T-cell (primary cell): ENCODE measurements around the gene CFAP299. TPM values are rescaled to one million over a fixed set of nuclear protein-coding genes. Genes with fewer than 3 reads are reported as not detected.

Source experiments
- ATAC-seq, 4 experiments: fragments of 200-7000 bp in 3 of 4; fragments of 150-1000 bp in 1 of 4; cut with Tn5 transposase; replicated peaks in 1 of 4; 1 replicate in 3 of 4; 2 replicates in 1 of 4; pipeline ENCODE4 v1.10.0; 2021; ENCODE audit warnings: moderate library complexity in 3 of 4, mild to moderate bottlenecking in 2 of 4, moderate number of reproducible peaks in 1 of 4
- CTCF ChIA-PET, 2 donors: fragments of 300-600 bp; sonication (Branson Sonifier 250); formaldehyde crosslinking; loops; one replicate each; lab custom pipeline; 2022; ENCODE audit warnings: antibody characterized with exemption in 2 of 2; lab: Charles Lee
- POLR2A ChIA-PET, 2 donors: fragments of 300-600 bp; sonication (Branson Sonifier 250); formaldehyde crosslinking; loops; one replicate each; lab custom pipeline; 2022; ENCODE audit warnings: antibody characterized with exemption in 2 of 2; lab: Charles Lee
- DNase-seq, 35 experiments: peaks; one replicate each; pipeline versions ENCODE4 v3.0.0 to v3.0.0-alpha.2; 2013 to 2023
- H3K27ac ChIP-seq: one replicate; pipeline ENCODE4 v1.5.1; 2013; ENCODE audit warnings: low read length
- H3K27me3 ChIP-seq, 2 experiments: replicated peaks in 1 of 2; 1 replicate in 1 of 2; 2 replicates in 1 of 2; pipeline versions ENCODE4 v1.6.1 to v1.7.0; 2013; ENCODE audit warnings: low read length in 1 of 2, mixed read lengths in 1 of 2; ENCODE audit not compliant: control insufficient read depth in 2 of 2, insufficient read depth in 2 of 2; ENCODE audit errors: extremely low read depth in 1 of 2
- H3K36me3 ChIP-seq, 2 donors: 1 replicate in 1 of 2; 2 replicates in 1 of 2; pipeline versions ENCODE4 v1.6.1 to v1.7.0; 2013; ENCODE audit warnings: low read length in 1 of 2; ENCODE audit not compliant: control insufficient read depth in 2 of 2, insufficient read depth in 1 of 2; ENCODE audit errors: extremely low read depth in 1 of 2
- H3K4me1 ChIP-seq, 2 experiments: 1 replicate in 1 of 2; 2 replicates in 1 of 2; pipeline versions ENCODE4 v1.6.1 to v1.7.0; 2013; ENCODE audit warnings: low read length in 2 of 2, mixed read lengths in 1 of 2; ENCODE audit not compliant: insufficient read depth in 2 of 2, control insufficient read depth in 1 of 2; ENCODE audit errors: extremely low read depth in 1 of 2
- H3K4me3 ChIP-seq, 2 donors: 1 replicate in 1 of 2; 2 replicates in 1 of 2; pipeline versions ENCODE4 v1.5.1 to v1.7.0; 2013; ENCODE audit warnings: mild to moderate bottlenecking in 2 of 2, low read length in 1 of 2, moderate library complexity in 1 of 2; ENCODE audit not compliant: control insufficient read depth in 1 of 2; ENCODE audit errors: extremely low read depth in 1 of 2
- H3K9me3 ChIP-seq: 2 replicates; pipeline ENCODE4 v1.7.0; 2013
- H3K27ac Mint-ChIP-seq, 2 donors: one replicate each; pipeline ENCODE4 v1.8.0; 2020 to 2021; ENCODE audit warnings: mild to moderate bottlenecking in 2 of 2, mixed read lengths in 2 of 2
- H3K27me3 Mint-ChIP-seq, 2 donors: one replicate each; pipeline ENCODE4 v1.8.0; 2021 to 2022; ENCODE audit warnings: mixed read lengths in 2 of 2
- H3K36me3 Mint-ChIP-seq: one replicate; pipeline ENCODE4 v1.8.0; 2021; ENCODE audit warnings: mixed read lengths
- H3K4me1 Mint-ChIP-seq, 3 donors: one replicate each; pipeline ENCODE4 v1.8.0; 2020 to 2022; ENCODE audit warnings: mixed read lengths in 3 of 3, mild to moderate bottlenecking in 1 of 3
- H3K4me3 Mint-ChIP-seq, 3 donors: one replicate each; pipeline ENCODE4 v1.8.0; 2020 to 2022; ENCODE audit warnings: mild to moderate bottlenecking in 3 of 3, mixed read lengths in 3 of 3, moderate library complexity in 3 of 3
- H3K9me3 Mint-ChIP-seq, 3 donors: one replicate each; pipeline ENCODE4 v1.8.0; 2020 to 2022; ENCODE audit warnings: mixed read lengths in 3 of 3
- WGBS: methylation state at CpG from one replicate; pipeline ENCODE4 v1.1.5; 2013; ENCODE audit warnings: missing lambda C conversion rate; ENCODE audit not compliant: insufficient coverage; 5-methylcytosine and 5-hydroxymethylcytosine counted together
- total RNA-seq, 35 experiments: library from RNA in 6 of 35; stranded (reverse) in 6 of 35; fragments of 120-200 nt in 1 of 35; gene quantifications; one replicate each; pipeline versions ENCODE4 v1.2.1 to v1.2.4 and lab custom pipeline; 2013 to 2026

Gene CFAP299
- total RNA-seq, 5 donors from 2014 or later (not counting 1 experiment from before 2014, with no cell fraction given), result 0.35 TPM; not detected in 4

DNA sequence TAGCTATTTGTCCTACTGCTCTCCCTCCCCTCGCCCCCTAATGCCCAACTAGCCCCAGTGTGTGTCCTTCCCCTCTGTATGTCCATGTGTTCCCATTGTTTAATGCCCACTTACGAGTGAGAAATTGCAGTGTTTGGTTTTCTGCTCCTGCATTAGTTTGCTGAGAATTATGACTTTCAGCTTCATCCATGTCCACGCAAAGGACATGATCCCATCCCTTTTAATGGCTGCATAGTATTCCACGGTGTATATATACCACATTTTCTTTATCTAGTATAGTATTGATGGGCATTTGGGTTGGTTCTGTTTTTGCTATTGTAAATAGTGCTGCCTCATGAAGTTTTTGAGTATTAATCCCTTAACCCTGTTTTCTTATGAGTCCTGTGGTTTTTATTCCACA lies 33.6 kb upstream of the CFAP299 start:
- Mint-ChIP-seq H3K27me3 (peaks cover 7 to 22% of the 10 kb centered on the region in 2 donors), H3K4me3 (no peak overlapping the region), H3K9me3 (peaks cover 0 to 5% (median 0%) of the 10 kb centered on the region in 3 donors), H3K36me3 (no peaks in the 10 kb centered on the region), H3K4me1 (no peaks in the 10 kb centered on the region), H3K27ac (no peak overlapping the region)
- DNase-seq (no peak), ATAC-seq (no peak)
- Histone ChIP-seq H3K27me3 (peaks cover 0 to 5% of the 10 kb centered on the region in 2 experiments), H3K4me3 (no peak overlapping the region), H3K9me3 (no peaks in the 10 kb centered on the region), H3K4me1 (no peaks in the 10 kb centered on the region), H3K36me3 (no peaks in the 10 kb centered on the region), H3K27ac (no peak overlapping the region)
- POLR2A ChIA-PET, result interaction anchor here in 1 of 2 donors (0.6 kb wide), 1 partner anchor 9 kb away, joined by 14 read pairs; no protein-coding TSS in a partner anchor
- CTCF ChIA-PET, result interaction anchor here in 1 of 2 donors (0.6 kb wide), 1 partner anchor 793 kb away, joined by 3 read pairs; no protein-coding TSS in a partner anchor
- WGBS, result 50% methylated on average over 2 of the region's 4 CpGs

DNA sequence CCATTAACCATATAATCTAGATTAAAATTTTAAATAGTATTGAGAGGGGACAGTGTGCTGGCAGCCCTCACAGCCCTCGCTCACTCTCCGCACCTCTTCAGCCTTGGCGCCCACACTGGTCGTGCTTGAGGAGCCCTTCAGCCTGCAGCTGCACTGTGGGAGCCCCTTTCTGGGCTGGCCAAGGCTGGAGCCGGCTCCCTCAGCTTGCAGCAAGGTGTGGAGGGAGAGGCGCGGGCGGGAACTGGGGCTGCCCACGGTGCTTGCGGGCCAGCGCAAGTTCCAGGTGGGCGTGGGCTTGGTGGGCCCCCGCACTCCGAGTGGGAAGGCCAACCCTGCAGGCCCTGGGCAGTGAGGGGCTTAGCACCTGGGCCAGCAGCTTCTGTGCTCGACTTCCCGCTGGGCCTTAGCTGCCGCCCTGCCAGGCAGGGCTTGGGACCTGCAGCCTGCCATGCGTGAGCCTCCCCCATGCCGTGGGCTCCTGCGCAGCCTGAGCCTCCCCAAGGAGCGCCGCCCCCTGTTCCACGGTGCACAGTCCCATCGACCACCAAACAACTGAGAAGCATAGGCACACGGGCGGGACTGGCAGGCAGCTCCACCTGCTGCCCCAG lies 32.8 kb upstream of the CFAP299 start:
- H3K4me3 ChIP-seq, result no peak overlapping the region
- Mint-ChIP-seq H3K27ac (no peak overlapping the region), H3K9me3 (peaks cover 0 to 5% (median 0%) of the 10 kb centered on the region in 3 donors), H3K36me3 (no peaks in the 10 kb centered on the region), H3K4me3 (no peak overlapping the region), H3K27me3 (peaks cover 13 to 29% of the 10 kb centered on the region in 2 donors), H3K4me1 (no peaks in the 10 kb centered on the region)
- 85% methylated on average over 20 of the region's 26 CpGs for WGBS
- ChIA-PET POLR2A (no interaction called here), CTCF (interaction anchor here in 1 of 2 donors (0.6 kb wide), 1 partner anchor 792 kb away, joined by 3 read pairs; no protein-coding TSS in a partner anchor)
- H3K9me3 ChIP-seq, result no peaks in the 10 kb centered on the region
- H3K27ac ChIP-seq, result no peak overlapping the region
- DNase-seq (no peak), ATAC-seq (no peak)
- no peaks in the 10 kb centered on the region for H3K36me3 ChIP-seq
- no peaks in the 10 kb centered on the region for H3K4me1 ChIP-seq
- peaks cover 0 to 5% of the 10 kb centered on the region in 2 experiments for H3K27me3 ChIP-seq

DNA sequence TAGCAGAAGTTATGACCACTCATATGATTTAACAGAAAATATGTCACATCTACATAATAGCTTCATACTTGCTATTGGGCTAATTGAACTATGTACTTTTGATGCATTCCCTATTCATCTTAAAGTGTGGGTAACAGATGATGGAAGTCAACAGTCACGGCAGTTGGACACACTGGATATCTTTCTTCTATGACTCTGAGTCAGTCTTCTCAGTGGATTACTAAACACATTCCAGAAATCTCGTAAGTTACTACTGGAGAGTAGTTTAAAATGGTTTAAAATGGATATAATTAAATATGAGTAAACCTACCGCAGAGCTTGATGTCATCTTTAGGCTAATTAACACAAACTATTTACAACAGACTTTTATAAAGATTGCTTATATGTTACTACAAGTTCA lies 30.1 kb upstream of the CFAP299 start:
- Mint-ChIP-seq H3K9me3 (peaks cover 0 to 5% (median 0%) of the 10 kb centered on the region in 3 donors), H3K4me3 (no peak overlapping the region), H3K36me3 (no peaks in the 10 kb centered on the region), H3K27me3 (peaks cover 31 to 37% of the 10 kb centered on the region in 2 donors), H3K4me1 (no peaks in the 10 kb centered on the region), H3K27ac (no peak overlapping the region)
- H3K27ac ChIP-seq, result no peak overlapping the region
- H3K36me3 ChIP-seq, result no peaks in the 10 kb centered on the region
- H3K4me1 ChIP-seq, result no peaks in the 10 kb centered on the region
- peaks cover 0 to 7% of the 10 kb centered on the region in 2 experiments for H3K27me3 ChIP-seq
- ChIA-PET POLR2A (no interaction called here), CTCF (interaction anchor here in 1 of 2 donors (1.6 kb wide), 1 partner anchor 21 kb away, joined by 3 read pairs; no protein-coding TSS in a partner anchor)
- no CpG with 5 or more reads among the region's 3 CpGs for WGBS
- H3K4me3 ChIP-seq, result no peak overlapping the region
- DNase-seq, result no peak
- no peak for ATAC-seq
- no peaks in the 10 kb centered on the region for H3K9me3 ChIP-seq

DNA sequence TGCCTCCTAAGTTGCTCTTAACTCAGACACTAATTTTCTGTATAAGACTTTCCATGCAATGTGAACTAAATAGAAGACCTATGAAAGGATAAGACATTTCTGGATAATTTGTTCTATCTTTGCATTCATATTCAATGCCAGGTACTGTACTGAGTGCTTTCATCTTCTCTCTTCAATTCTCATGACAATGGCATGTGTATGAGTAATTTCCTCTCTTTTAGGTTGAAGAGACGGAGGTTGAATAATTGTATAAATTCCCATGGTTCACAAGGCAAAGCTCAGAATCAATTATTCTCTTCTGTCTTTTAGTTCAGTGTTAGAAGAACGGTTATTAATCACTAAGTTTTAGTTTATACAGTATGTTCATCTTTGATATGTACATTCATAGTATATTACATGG lies 29.3 kb upstream of the CFAP299 start:
- peaks cover 30 to 32% of the 10 kb centered on the region in 2 donors for H3K27me3 Mint-ChIP-seq
- no peak overlapping the region for H3K27ac ChIP-seq
- DNase-seq (no peak), ATAC-seq (no peak)
- ChIA-PET POLR2A (no interaction called here), CTCF (interaction anchor here in 1 of 2 donors (1.6 kb wide), 1 partner anchor 20 kb away, joined by 3 read pairs; no protein-coding TSS in a partner anchor)
- H3K36me3 Mint-ChIP-seq, result no peaks in the 10 kb centered on the region
- H3K9me3 Mint-ChIP-seq, result peaks cover 0 to 5% (median 0%) of the 10 kb centered on the region in 3 donors
- H3K4me1 ChIP-seq, result no peaks in the 10 kb centered on the region
- no peaks in the 10 kb centered on the region for H3K36me3 ChIP-seq
- no peak overlapping the region for H3K27ac Mint-ChIP-seq
- peaks cover 0 to 7% of the 10 kb centered on the region in 2 experiments for H3K27me3 ChIP-seq
- no peak overlapping the region for H3K4me3 Mint-ChIP-seq
- no CpG with 5 or more reads among the region's 2 CpGs for WGBS
- H3K4me3 ChIP-seq, result no peak overlapping the region
- no peaks in the 10 kb centered on the region for H3K4me1 Mint-ChIP-seq
- H3K9me3 ChIP-seq, result no peaks in the 10 kb centered on the region

DNA sequence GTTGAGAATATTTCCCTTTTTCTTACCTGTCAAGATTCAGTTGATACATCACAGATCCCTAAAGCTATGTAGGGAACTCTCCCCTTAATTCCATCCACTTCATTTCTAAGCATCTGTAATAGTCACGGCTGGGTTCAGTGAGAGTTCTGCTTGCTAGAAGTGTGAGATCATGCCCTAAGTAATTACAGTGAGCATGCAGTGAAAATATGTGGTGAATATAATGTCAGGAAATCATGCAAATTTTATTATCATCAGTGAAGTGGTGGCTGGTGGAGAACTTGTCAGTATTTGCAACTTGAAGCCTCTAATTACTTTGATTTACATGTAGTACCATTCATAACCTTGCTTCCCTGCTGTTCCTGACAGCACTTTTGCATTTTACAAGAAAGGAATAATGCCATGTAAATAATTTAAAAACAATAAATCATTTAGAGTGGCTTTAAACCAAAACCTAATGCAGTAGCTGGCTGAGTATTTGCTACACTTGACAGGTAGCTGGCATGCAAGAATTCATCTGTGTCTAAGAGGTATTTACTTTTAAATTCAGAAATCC lies 28.3 kb upstream of the CFAP299 start:
- H3K4me1 Mint-ChIP-seq, result no peaks in the 10 kb centered on the region
- H3K36me3 Mint-ChIP-seq, result no peaks in the 10 kb centered on the region
- Histone ChIP-seq H3K27ac (no peak overlapping the region), H3K4me3 (no peak overlapping the region), H3K4me1 (no peaks in the 10 kb centered on the region), H3K27me3 (peaks cover 0 to 7% of the 10 kb centered on the region in 2 experiments), H3K36me3 (no peaks in the 10 kb centered on the region), H3K9me3 (no peaks in the 10 kb centered on the region)
- ATAC-seq (no peak), DNase-seq (no peak)
- WGBS, result no CpG with 5 or more reads among the region's 1 CpG
- H3K27me3 Mint-ChIP-seq, result peaks cover 30 to 32% of the 10 kb centered on the region in 2 donors
- H3K4me3 Mint-ChIP-seq, result no peak overlapping the region
- ChIA-PET POLR2A (no interaction called here), CTCF (no interaction called here)
- H3K27ac Mint-ChIP-seq, result no peak overlapping the region
- no peaks in the 10 kb centered on the region for H3K9me3 Mint-ChIP-seq

DNA sequence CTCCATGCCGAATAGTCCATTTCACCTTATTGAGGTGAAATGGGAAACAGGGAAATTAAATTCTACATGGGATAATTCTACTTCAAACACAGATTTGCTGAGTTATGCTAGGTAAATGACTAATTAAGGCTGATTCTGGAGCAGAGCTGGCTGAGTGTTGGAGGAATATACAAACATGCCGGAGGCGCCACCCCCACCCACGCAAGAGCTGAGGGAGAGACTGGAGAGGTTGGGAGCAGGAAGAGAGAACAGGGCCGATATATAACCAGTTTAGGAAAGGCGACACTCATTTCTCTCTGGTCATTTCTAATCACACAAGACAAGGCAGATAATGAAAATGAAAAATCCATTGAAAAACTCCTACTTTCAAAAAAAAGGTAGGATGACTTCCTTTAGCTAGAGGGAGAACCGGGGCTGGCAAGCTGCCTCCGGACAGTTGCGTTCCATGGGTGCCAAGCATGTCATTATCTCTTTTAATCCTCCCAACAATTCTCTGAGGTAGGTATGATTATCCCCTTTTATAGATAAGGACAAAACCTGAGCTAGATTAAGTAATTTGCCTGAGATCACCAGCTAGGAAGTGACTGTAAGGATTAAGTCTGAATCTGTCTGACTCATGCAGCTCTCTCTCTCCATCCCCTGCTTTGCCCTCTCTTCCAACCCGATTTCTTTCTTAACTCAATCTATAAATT lies 27.6 kb upstream of the CFAP299 start:
- H3K36me3 ChIP-seq, result no peaks in the 10 kb centered on the region
- Mint-ChIP-seq H3K27ac (no peak overlapping the region), H3K4me1 (no peaks in the 10 kb centered on the region), H3K36me3 (no peaks in the 10 kb centered on the region), H3K4me3 (no peak overlapping the region), H3K27me3 (peaks cover 30 to 32% of the 10 kb centered on the region in 2 donors), H3K9me3 (no peaks in the 10 kb centered on the region)
- no peaks in the 10 kb centered on the region for H3K9me3 ChIP-seq
- WGBS, result no CpG with 5 or more reads among the region's 10 CpGs
- DNase-seq (no peak), ATAC-seq (no peak)
- ChIA-PET POLR2A (no interaction called here), CTCF (no interaction called here)
- H3K27ac ChIP-seq, result no peak overlapping the region
- H3K4me3 ChIP-seq, result no peak overlapping the region
- H3K4me1 ChIP-seq, result no peaks in the 10 kb centered on the region
- peaks cover 0 to 5% of the 10 kb centered on the region in 2 experiments for H3K27me3 ChIP-seq
